ENCODE measurements around the gene C15orf40.

The C15orf40 gene

GRCh38 chr15:82980981-82981380 is 30.5 kb downstream of the C15orf40 start:
- Histone ChIP-seq H3K36me3 (no peaks in the 10 kb centered on the region), H3K9ac (no peak overlapping the region), H3K4me3 (no peak overlapping the region), H3K4me2 (no peak overlapping the region), H3K27me3 (no peaks in the 10 kb centered on the region), H3K27ac (no peak overlapping the region), H3K4me1 (peaks cover 0 to 9% (median 7%) of the 10 kb centered on the region in 10 experiments; a peak in 10 of 20 replicates), H4K20me1 (no peaks in the 10 kb centered on the region), H3K9me3 (replicated peaks in 1 of 11) (0 out of 22 replicates have a peak, but pooled peaks cover 0 to 3% (median 0%) of the 10 kb centered on the region in 11 experiments)
- no peak for TF ChIP-seq Cebpa-rat (IDR thresholded peaks at IDR 0.05)

GRCh38 chr15:82979726-82980125 is 31.7 kb downstream of the C15orf40 start:
- H3K4me1 ChIP-seq, result no peaks in the 10 kb centered on the region
- H3K9me3 ChIP-seq (replicated peaks in 1 of 11), result no peaks in the 10 kb centered on the region
- no peak overlapping the region for H3K9ac ChIP-seq
- H3K27ac ChIP-seq, result no peak overlapping the region
- H3K36me3 ChIP-seq, result no peaks in the 10 kb centered on the region
- no peak for TF ChIP-seq Cebpa-rat (IDR thresholded peaks at IDR 0.05)
- no peak overlapping the region for H3K4me2 ChIP-seq
- no peaks in the 10 kb centered on the region for H3K27me3 ChIP-seq
- no peak overlapping the region for H3K4me3 ChIP-seq
- H4K20me1 ChIP-seq, result no peaks in the 10 kb centered on the region

- Histone ChIP-seq H3K4me2 (no peak overlapping the region), H3K9ac (no peak overlapping the region), H3K36me3 (no peaks in the 10 kb centered on the region), H3K27me3 (no peaks in the 10 kb centered on the region), H3K27ac (no peak overlapping the region), H4K20me1 (no peaks in the 10 kb centered on the region), H3K4me1 (no peaks in the 10 kb centered on the region), H3K9me3 (replicated peaks in 1 of 11) (no peaks in the 10 kb centered on the region), H3K4me3 (no peak overlapping the region)
- no peak for TF ChIP-seq Cebpa-rat (IDR thresholded peaks at IDR 0.05)
Measured at GRCh38 chr15:82978438-82978837, 33.0 kb downstream of the C15orf40 start.

GRCh38 chr15:82977076-82977475 is 34.4 kb downstream of the C15orf40 start:
- no peaks in the 10 kb centered on the region for H3K27me3 ChIP-seq
- H3K36me3 ChIP-seq, result no peaks in the 10 kb centered on the region
- no peak overlapping the region for H3K4me3 ChIP-seq
- H3K27ac ChIP-seq, result no peak overlapping the region
- no peaks in the 10 kb centered on the region for H4K20me1 ChIP-seq
- TF ChIP-seq Cebpa-rat (IDR thresholded peaks at IDR 0.05), result no peak
- H3K9me3 ChIP-seq (replicated peaks in 1 of 11), result no peaks in the 10 kb centered on the region
- no peak overlapping the region for H3K4me2 ChIP-seq
- no peak overlapping the region for H3K9ac ChIP-seq
- peaks cover 0 to 8% (median 3%) of the 10 kb centered on the region in 10 experiments; a peak in 7 of 20 replicates for H3K4me1 ChIP-seq

- Histone ChIP-seq H3K9me3 (replicated peaks in 1 of 11) (no peaks in the 10 kb centered on the region), H3K4me3 (no peak overlapping the region), H3K36me3 (no peaks in the 10 kb centered on the region), H3K27me3 (no peaks in the 10 kb centered on the region), H3K9ac (no peak overlapping the region), H3K4me1 (peaks cover 0 to 8% (median 3%) of the 10 kb centered on the region in 10 experiments; a peak in 7 of 20 replicates), H3K4me2 (0 out of 22 replicates have a peak overlapping the region, but pooled peaks of 2 of the 11 experiments have one; percentile 4 to 11), H4K20me1 (no peaks in the 10 kb centered on the region), H3K27ac (no peak overlapping the region)
- no peak for TF ChIP-seq Cebpa-rat (IDR thresholded peaks at IDR 0.05)
Measured at GRCh38 chr15:82972990-82973389, 38.4 kb downstream of the C15orf40 start.

GRCh38 chr15:82971218-82971984 is 40.0 kb downstream of the C15orf40 start:
- TF ChIP-seq Cebpa-rat (IDR thresholded peaks at IDR 0.05), result no peak
- Histone ChIP-seq H3K9me3 (replicated peaks in 1 of 11) (no peaks in the 10 kb centered on the region), H3K4me3 (no peak overlapping the region), H3K27ac (no peak overlapping the region), H3K27me3 (no peaks in the 10 kb centered on the region), H3K4me2 (no peak overlapping the region), H3K36me3 (no peaks in the 10 kb centered on the region), H3K9ac (no peak overlapping the region), H3K4me1 (peaks cover 0 to 8% (median 3%) of the 10 kb centered on the region in 10 experiments; a peak in 7 of 20 replicates), H4K20me1 (no peaks in the 10 kb centered on the region)

GRCh38 chr15:82970696-82971095 is 40.7 kb downstream of the C15orf40 start:
- TF ChIP-seq Cebpa-rat (IDR thresholded peaks at IDR 0.05), result no peak
- H4K20me1 ChIP-seq, result no peaks in the 10 kb centered on the region
- H3K27me3 ChIP-seq, result no peaks in the 10 kb centered on the region

GRCh38 chr15:82970078-82970686 is 41.3 kb downstream of the C15orf40 start:
- Histone ChIP-seq H3K9me3 (replicated peaks in 1 of 11) (no peaks in the 10 kb centered on the region), H3K4me1 (peaks cover 0 to 8% (median 3%) of the 10 kb centered on the region in 10 experiments; a peak in 7 of 20 replicates), H3K4me2 (no peak overlapping the region), H3K36me3 (no peaks in the 10 kb centered on the region), H3K27ac (no peak overlapping the region), H3K27me3 (no peaks in the 10 kb centered on the region), H3K4me3 (no peak overlapping the region), H4K20me1 (no peaks in the 10 kb centered on the region), H3K9ac (no peak overlapping the region)
- no peak for TF ChIP-seq Cebpa-rat (IDR thresholded peaks at IDR 0.05)

More at GRCh38 chr15:82970696-82971095, 40.7 kb downstream of the C15orf40 start:
- Histone ChIP-seq H3K9ac (no peak overlapping the region), H3K4me2 (no peak overlapping the region), H3K27ac (no peak overlapping the region), H3K9me3 (replicated peaks in 1 of 11) (no peaks in the 10 kb centered on the region), H3K36me3 (no peaks in the 10 kb centered on the region), H3K4me1 (peaks cover 0 to 8% (median 3%) of the 10 kb centered on the region in 10 experiments; a peak in 7 of 20 replicates), H3K4me3 (no peak overlapping the region)

GRCh38 chr15:82969353-82969752 is 42.1 kb downstream of the C15orf40 start:
- Histone ChIP-seq H3K4me1 (peaks cover 0 to 8% (median 3%) of the 10 kb centered on the region in 10 experiments; a peak in 7 of 20 replicates), H4K20me1 (no peaks in the 10 kb centered on the region), H3K27me3 (no peaks in the 10 kb centered on the region), H3K27ac (no peak overlapping the region), H3K9ac (no peak overlapping the region), H3K9me3 (replicated peaks in 1 of 11) (no peaks in the 10 kb centered on the region), H3K4me2 (no peak overlapping the region), H3K36me3 (no peaks in the 10 kb centered on the region), H3K4me3 (no peak overlapping the region)
- TF ChIP-seq Cebpa-rat (IDR thresholded peaks at IDR 0.05), result no peak

Data from BLaER1 treated with 17β-estradiol and CSF1 and Interleukin-3, amounts not matched to agents 10 nM and 100 nM (cell line).